ENCODE measurements around the gene SH3D21. TPM values are rescaled to one million over a fixed set of nuclear protein-coding genes. Genes with fewer than 3 reads are reported as not detected.

SH3D21 gene
- total and polyA plus RNA-seq, 4 donors = 9.0 to 16.6 (median 11.7) TPM

DNA sequence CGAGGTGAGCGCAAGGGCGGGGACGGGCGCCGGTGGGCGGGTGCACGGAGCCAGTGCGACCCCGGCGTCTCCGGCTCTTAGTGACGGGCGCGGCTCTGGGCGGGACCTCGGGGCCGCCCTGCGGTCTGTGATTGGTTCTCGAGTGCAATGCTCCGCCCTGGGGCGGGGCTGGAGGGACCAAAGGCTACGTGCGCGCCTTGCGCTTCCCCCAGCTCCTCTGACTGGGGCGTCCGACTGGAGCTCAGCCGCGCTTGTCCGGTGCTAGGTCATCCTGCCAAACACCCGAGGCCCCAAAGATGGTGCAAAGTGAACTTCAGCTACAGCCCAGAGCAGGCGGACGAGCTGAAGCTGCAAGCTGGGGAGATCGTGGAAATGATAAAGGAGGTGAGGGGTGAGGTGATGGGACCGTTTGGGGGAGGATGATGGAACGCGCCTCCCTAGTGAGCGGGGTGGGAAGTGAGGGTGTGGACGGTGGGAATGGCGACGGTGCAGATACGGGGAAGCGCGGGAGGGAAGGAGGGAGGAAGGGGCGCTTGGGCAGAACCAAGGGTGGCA is 811 bp downstream of the SH3D21 start:
- ATAC-seq (ENCODE audit: insufficient read depth, low FRiP score) = peak; percentile 99
- WGBS, 2 donors = 1% methylated on average over 46 of the region's 46 CpGs

GRCh38 chr1:36307601-36308330 is 1.6 kb downstream of the SH3D21 start:
- Histone ChIP-seq H3K4me3 (no peak overlapping the region), H3K27me3 (ENCODE audit: control insufficient read depth in 3 of 3, insufficient read depth in 3 of 3, low read length in 2 of 3) (no peaks in the 10 kb centered on the region), H3K27ac (ENCODE audit: low read depth in 1 of 2, low read length in 1 of 2) (no peak overlapping the region), H3K4me1 (ENCODE audit: control insufficient read depth in 5 of 5, insufficient read depth in 5 of 5, low read length in 5 of 5) (peaks cover 0 to 15% (median 3%) of the 10 kb centered on the region in 5 donors), H3K9ac (ENCODE audit: insufficient read depth in 1 of 2, low read length in 2 of 2) (no peak overlapping the region), H3K36me3 (ENCODE audit: control insufficient read depth in 4 of 4, insufficient read depth in 4 of 4, low read length in 4 of 4) (peaks cover 2 to 13% (median 8%) of the 10 kb centered on the region in 4 donors), H3K9me3 (ENCODE audit: control insufficient read depth in 4 of 4, insufficient read depth in 3 of 4, low read length in 3 of 4) (no peaks in the 10 kb centered on the region)
- 82 to 89% methylated on average over 10 of the region's 10 CpGs for WGBS, 2 donors
- no peak for ATAC-seq (ENCODE audit: insufficient read depth, low FRiP score)
- no peak for DNase-seq
- TF ChIP-seq CTCF (IDR thresholded peaks at IDR 0.05; ENCODE audit: control extremely low read depth, extremely low read depth) = no peak

More for the DNA sequence above, 811 bp downstream of the SH3D21 start:
- H3K9ac ChIP-seq (ENCODE audit: insufficient read depth in 1 of 2, low read length in 2 of 2) = peak overlapping the region; percentile 12 to 84
- TF ChIP-seq CTCF (IDR thresholded peaks at IDR 0.05; ENCODE audit: control extremely low read depth, extremely low read depth) = no peak
- H3K27ac ChIP-seq (ENCODE audit: low read depth in 1 of 2, low read length in 1 of 2) = peak overlapping the region in 1 of 2 donors; percentile 92
- no peaks in the 10 kb centered on the region for H3K9me3 ChIP-seq (ENCODE audit: control insufficient read depth in 4 of 4, insufficient read depth in 3 of 4, low read length in 3 of 4)
- peak overlapping the region; percentile 51 for H3K4me3 ChIP-seq
- DNase-seq = peak; percentile 95 to 97 (median 95)
- H3K36me3 ChIP-seq (ENCODE audit: control insufficient read depth in 4 of 4, insufficient read depth in 4 of 4, low read length in 4 of 4) = peaks cover 8 to 21% (median 13%) of the 10 kb centered on the region in 4 donors
- no peaks in the 10 kb centered on the region for H3K27me3 ChIP-seq (ENCODE audit: control insufficient read depth in 3 of 3, insufficient read depth in 3 of 3, low read length in 2 of 3)
- peaks cover 0 to 15% (median 3%) of the 10 kb centered on the region in 5 donors for H3K4me1 ChIP-seq (ENCODE audit: control insufficient read depth in 5 of 5, insufficient read depth in 5 of 5, low read length in 5 of 5)

- DNase-seq = no peak
- peaks cover 0 to 15% (median 3%) of the 10 kb centered on the region in 5 donors for H3K4me1 ChIP-seq (ENCODE audit: control insufficient read depth in 5 of 5, insufficient read depth in 5 of 5, low read length in 5 of 5)
- H3K9ac ChIP-seq (ENCODE audit: insufficient read depth in 1 of 2, low read length in 2 of 2) = no peak overlapping the region
- H3K9me3 ChIP-seq (ENCODE audit: control insufficient read depth in 4 of 4, insufficient read depth in 3 of 4, low read length in 3 of 4) = no peaks in the 10 kb centered on the region
- H3K4me3 ChIP-seq = no peak overlapping the region
- WGBS, 2 donors = 98 to 99% methylated on average over 7 of the region's 7 CpGs
- peaks cover 0 to 2% (median 0%) of the 10 kb centered on the region in 4 donors for H3K36me3 ChIP-seq (ENCODE audit: control insufficient read depth in 4 of 4, insufficient read depth in 4 of 4, low read length in 4 of 4)
- ATAC-seq (ENCODE audit: insufficient read depth, low FRiP score) = no peak
- no peaks in the 10 kb centered on the region for H3K27me3 ChIP-seq (ENCODE audit: control insufficient read depth in 3 of 3, insufficient read depth in 3 of 3, low read length in 2 of 3)
- no peak overlapping the region for H3K27ac ChIP-seq (ENCODE audit: low read depth in 1 of 2, low read length in 1 of 2)
- TF ChIP-seq CTCF (IDR thresholded peaks at IDR 0.05; ENCODE audit: control extremely low read depth, extremely low read depth) = no peak
Measured at GRCh38 chr1:36309397-36309796, 3.2 kb downstream of the SH3D21 start.

Measured in lung (tissue), 12 donors.